Fibroblast of lung (primary cell): ENCODE data around the gene LZTR1.

Source experiments
- EZH2 ChIP-seq: IDR thresholded peaks from 2 replicates; pipeline ENCODE4 v1.5.1; 2012; ENCODE audit warnings: low read length, control low read depth, mild to moderate bottlenecking; ENCODE audit errors: missing control alignments
- TF ChIP-seq, protein P1 (sequence below), 2 donors: IDR thresholded peaks in 1 of 2; conservative IDR thresholded peaks in 1 of 2; 1 replicate in 1 of 2; 2 replicates in 1 of 2; pipeline ENCODE4 v1.5.1; 2011 to 2012; ENCODE audit warnings: low read length in 2 of 2, control low read depth in 1 of 2, inconsistent platforms in 1 of 2, low read depth in 1 of 2, mild to moderate bottlenecking in 1 of 2

DNA sequence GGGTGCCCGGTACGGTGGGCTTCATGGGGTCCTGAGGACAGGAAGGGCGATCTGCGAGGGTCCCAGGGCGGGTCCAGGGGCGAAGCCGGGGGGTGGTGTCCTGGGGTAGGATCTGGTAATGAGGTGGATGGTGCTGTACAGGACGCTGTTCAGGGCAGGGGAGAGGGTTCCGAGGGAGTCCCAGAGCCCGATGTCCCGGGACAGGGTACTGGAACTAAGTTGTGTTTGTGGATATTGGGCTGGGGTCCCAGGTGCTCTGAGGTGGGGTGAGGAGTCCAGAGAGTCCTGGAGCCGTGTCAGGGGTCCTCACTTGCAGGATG lies 426 bp downstream of the LZTR1 start:
- TF ChIP-seq, protein P1, sequence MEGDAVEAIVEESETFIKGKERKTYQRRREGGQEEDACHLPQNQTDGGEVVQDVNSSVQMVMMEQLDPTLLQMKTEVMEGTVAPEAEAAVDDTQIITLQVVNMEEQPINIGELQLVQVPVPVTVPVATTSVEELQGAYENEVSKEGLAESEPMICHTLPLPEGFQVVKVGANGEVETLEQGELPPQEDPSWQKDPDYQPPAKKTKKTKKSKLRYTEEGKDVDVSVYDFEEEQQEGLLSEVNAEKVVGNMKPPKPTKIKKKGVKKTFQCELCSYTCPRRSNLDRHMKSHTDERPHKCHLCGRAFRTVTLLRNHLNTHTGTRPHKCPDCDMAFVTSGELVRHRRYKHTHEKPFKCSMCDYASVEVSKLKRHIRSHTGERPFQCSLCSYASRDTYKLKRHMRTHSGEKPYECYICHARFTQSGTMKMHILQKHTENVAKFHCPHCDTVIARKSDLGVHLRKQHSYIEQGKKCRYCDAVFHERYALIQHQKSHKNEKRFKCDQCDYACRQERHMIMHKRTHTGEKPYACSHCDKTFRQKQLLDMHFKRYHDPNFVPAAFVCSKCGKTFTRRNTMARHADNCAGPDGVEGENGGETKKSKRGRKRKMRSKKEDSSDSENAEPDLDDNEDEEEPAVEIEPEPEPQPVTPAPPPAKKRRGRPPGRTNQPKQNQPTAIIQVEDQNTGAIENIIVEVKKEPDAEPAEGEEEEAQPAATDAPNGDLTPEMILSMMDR (conservative IDR thresholded peaks at IDR 0.05 in 1 of 2, IDR thresholded peaks at IDR 0.05 in 1 of 2; ENCODE audit: low read depth in 1 of 2, low read length in 2 of 2): no peak
- no peak for TF ChIP-seq EZH2
